Sigmoid colon (tissue), 7 donors: ENCODE results near the gene SETD1B. TPM values are rescaled to one million over a fixed set of nuclear protein-coding genes. Genes with fewer than 3 reads are reported as not detected.

Source experiments
- DNase-seq: peaks from one replicate; pipeline ENCODE4 v3.0.0-alpha.2; 2019
- H3K27ac ChIP-seq, 4 donors: fragments of 200-600 bp; sonication (generic); one replicate each; pipeline ENCODE4 v1.5.1; 2016 to 2019; ENCODE audit warnings: mild to moderate bottlenecking in 1 of 4
- H3K27me3 ChIP-seq, 3 donors: fragments of 200-600 bp; sonication (generic); one replicate each; pipeline ENCODE4 v1.5.1; 2019; ENCODE audit warnings: mild to moderate bottlenecking in 1 of 3
- H3K36me3 ChIP-seq, 4 donors: fragments of 200-600 bp; sonication (generic); one replicate each; pipeline ENCODE4 v1.5.1; 2016 to 2019
- H3K4me1 ChIP-seq, 4 donors: fragments of 200-600 bp; sonication (generic); one replicate each; pipeline ENCODE4 v1.5.1; 2017 to 2019
- H3K4me3 ChIP-seq, 4 donors: fragments of 200-600 bp; sonication (generic); one replicate each; pipeline ENCODE4 v1.5.1; 2017 to 2019; ENCODE audit warnings: mild to moderate bottlenecking in 2 of 4, moderate library complexity in 1 of 4
- H3K9me3 ChIP-seq, 4 donors: fragments of 200-600 bp in 3 of 4; sonication (generic) in 3 of 4; one replicate each; pipeline versions ENCODE4 v1.5.1 to v1.6.1; 2013 to 2019
- EP300 ChIP-seq, 4 donors: sonication (generic); formaldehyde crosslinking; IDR thresholded peaks; one replicate each; pipeline ENCODE4 v1.6.1; 2017; ENCODE audit warnings: antibody characterized with exemption in 4 of 4
- POLR2A ChIP-seq, 2 donors: fragments of 450-650 bp; IDR thresholded peaks; one replicate each; pipeline ENCODE4 v1.6.1; 2016; ENCODE audit warnings: antibody characterized with exemption in 2 of 2, mild to moderate bottlenecking in 2 of 2, moderate library complexity in 2 of 2
- POLR2AphosphoS5 ChIP-seq, 4 donors: sonication (generic); formaldehyde crosslinking; IDR thresholded peaks; one replicate each; pipeline ENCODE4 v1.6.1; 2017; ENCODE audit warnings: antibody characterized with exemption in 4 of 4
- WGBS, 2 donors: extraction: QIAGEN DNeasy Blood & Tissue Kit; methylation state at CpG; one replicate each; pipeline ENCODE4 v1.1.7; 2013; 5-methylcytosine and 5-hydroxymethylcytosine counted together
- intact Hi-C: fragments of 100-400 bp; cut with DNase I; formaldehyde crosslinking; loops from one replicate; pipeline ENCODE4 v1.15.1; 2023
- polyA plus RNA-seq, 3 donors: library from polyadenylated mRNA; stranded (reverse); fragments of 200-250 nt; gene quantifications; one replicate each; pipeline ENCODE4 v1.2.3, GENCODE V29; 2013
- total RNA-seq, 4 donors: library from RNA; depleted of rRNA; stranded (reverse); fragments of >200 nt; gene quantifications; one replicate each; pipeline ENCODE4 v1.1.0, GENCODE V29; 2016
- TF ChIP-seq, protein P1 (sequence below), 4 experiments: fragments of 450-650 bp in 3 of 4; fragments of 200-600 bp in 1 of 4; IDR thresholded peaks; one replicate each; pipeline ENCODE4 v1.5.1; 2016 to 2019; ENCODE audit warnings: antibody characterized with exemption in 4 of 4, mild to moderate bottlenecking in 3 of 4, moderate library complexity in 2 of 4
- donor health status: healthy with polysubstance abuse.
- donor health status: Bipolar disorder and iron deficiency.
- donor health status: healthy.

SETD1B gene
- total and polyA plus RNA-seq, 7 donors, result 2.4 to 16.9 (median 8.2) TPM

DNA sequence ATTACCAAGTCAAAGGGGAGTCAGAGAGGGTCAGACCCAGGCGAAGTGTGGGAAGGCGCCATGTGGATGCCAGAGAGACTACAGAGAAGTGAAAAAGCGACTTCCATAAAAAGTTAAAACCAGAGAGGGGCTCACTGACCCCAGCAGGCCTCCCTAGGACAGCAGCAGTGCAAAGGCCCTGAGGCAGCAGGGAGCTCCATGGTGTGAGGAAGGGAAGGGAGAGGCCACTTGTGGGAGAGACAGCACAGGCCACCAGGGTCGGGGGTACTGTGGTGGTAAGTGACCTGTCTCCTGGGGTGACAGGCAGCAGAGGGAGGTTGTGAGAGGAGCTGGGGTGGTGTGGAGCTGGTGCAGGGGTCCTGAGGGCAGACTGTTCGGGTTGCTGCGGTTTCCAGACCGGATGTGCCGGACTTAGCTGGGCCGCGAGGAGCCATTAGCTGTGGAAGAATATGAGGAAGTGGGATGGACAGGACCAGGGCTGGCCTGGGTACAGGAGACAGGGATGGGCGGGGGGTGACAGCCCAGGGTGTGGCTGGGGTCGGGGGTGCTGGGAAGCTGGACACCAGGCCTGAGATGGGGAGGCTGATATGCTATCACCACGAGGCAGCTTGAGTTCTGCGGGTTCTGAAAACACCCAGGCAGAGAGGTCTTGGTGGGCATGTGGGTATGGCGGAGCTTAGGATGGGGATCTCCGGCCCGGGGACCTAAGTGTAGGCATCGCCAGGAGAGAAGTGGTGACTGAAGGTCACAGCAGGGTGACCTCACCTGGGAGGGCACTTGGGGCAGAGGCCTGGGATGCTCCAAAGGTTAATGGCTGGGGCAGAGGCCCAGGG lies 22.7 kb downstream of the SETD1B start:
- no peak for DNase-seq
- H3K27ac ChIP-seq, result no peak overlapping the region
- TF ChIP-seq EP300 (IDR thresholded peaks at IDR 0.05), result no peak
- TF ChIP-seq, protein P1, sequence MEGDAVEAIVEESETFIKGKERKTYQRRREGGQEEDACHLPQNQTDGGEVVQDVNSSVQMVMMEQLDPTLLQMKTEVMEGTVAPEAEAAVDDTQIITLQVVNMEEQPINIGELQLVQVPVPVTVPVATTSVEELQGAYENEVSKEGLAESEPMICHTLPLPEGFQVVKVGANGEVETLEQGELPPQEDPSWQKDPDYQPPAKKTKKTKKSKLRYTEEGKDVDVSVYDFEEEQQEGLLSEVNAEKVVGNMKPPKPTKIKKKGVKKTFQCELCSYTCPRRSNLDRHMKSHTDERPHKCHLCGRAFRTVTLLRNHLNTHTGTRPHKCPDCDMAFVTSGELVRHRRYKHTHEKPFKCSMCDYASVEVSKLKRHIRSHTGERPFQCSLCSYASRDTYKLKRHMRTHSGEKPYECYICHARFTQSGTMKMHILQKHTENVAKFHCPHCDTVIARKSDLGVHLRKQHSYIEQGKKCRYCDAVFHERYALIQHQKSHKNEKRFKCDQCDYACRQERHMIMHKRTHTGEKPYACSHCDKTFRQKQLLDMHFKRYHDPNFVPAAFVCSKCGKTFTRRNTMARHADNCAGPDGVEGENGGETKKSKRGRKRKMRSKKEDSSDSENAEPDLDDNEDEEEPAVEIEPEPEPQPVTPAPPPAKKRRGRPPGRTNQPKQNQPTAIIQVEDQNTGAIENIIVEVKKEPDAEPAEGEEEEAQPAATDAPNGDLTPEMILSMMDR (IDR thresholded peaks at IDR 0.05), result no peak
- no peak for TF ChIP-seq POLR2AphosphoS5 (IDR thresholded peaks at IDR 0.05)
- TF ChIP-seq POLR2A (IDR thresholded peaks at IDR 0.05), result no peak
- intact Hi-C loops, result loop anchor here (5.0 kb wide), 1 partner anchor 49 kb away; no protein-coding TSS in a partner anchor
- 88% methylated on average over 18 of the region's 18 CpGs for WGBS, 2 donors
- no peaks in the 10 kb centered on the region for H3K9me3 ChIP-seq
- H3K27me3 ChIP-seq, result no peaks in the 10 kb centered on the region
- H3K36me3 ChIP-seq, result peaks cover 45 to 98% (median 62%) of the 10 kb centered on the region in 4 donors
- peaks cover 0 to 9% (median 0%) of the 10 kb centered on the region in 4 donors for H3K4me1 ChIP-seq
- no peak overlapping the region for H3K4me3 ChIP-seq

DNA sequence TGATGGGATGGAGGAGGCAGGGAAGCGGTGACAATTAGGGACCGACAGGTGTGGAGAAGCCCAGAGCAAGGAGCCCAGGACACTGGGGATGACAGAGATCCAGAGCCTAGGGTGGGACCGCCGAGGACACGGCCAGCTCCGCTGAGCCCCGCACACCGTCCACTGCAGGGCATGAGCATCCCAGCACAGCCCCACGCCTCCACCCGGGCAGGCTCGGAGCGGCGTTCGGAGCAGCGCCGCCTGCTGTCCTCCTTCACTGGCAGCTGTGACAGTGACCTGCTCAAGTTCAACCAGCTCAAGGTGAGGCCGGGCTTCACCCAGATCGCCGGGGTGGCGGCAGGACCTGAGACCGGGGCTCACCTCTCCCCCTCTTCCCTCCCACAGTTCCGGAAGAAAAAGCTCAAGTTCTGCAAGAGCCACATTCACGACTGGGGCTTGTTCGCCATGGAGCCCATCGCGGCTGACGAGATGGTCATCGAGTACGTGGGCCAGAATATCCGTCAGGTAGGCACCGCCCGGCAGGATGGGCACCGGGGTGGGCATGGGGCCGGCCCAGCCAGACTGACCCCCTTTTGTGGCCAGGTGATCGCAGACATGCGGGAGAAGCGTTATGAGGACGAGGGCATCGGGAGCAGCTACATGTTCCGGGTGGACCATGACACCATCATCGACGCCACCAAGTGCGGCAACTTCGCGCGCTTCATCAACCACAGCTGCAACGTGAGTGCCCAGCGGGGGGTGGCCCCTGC lies 23.7 kb downstream of the SETD1B start:
- peaks cover 0 to 9% (median 0%) of the 10 kb centered on the region in 4 donors for H3K4me1 ChIP-seq
- H3K36me3 ChIP-seq, result peaks cover 45 to 98% (median 64%) of the 10 kb centered on the region in 4 donors
- no peaks in the 10 kb centered on the region for H3K9me3 ChIP-seq
- no peak for TF ChIP-seq POLR2A (IDR thresholded peaks at IDR 0.05)
- TF ChIP-seq EP300 (IDR thresholded peaks at IDR 0.05), result no peak
- no peak for TF ChIP-seq POLR2AphosphoS5 (IDR thresholded peaks at IDR 0.05)
- TF ChIP-seq, protein P1 (IDR thresholded peaks at IDR 0.05), result no peak
- no peak for DNase-seq
- WGBS, 2 donors, result 95 to 96% methylated on average over 48 of the region's 48 CpGs
- no peak overlapping the region for H3K27ac ChIP-seq
- H3K4me3 ChIP-seq, result no peak overlapping the region
- H3K27me3 ChIP-seq, result no peaks in the 10 kb centered on the region
- intact Hi-C loops, result loop anchor here (5.0 kb wide), 1 partner anchor 50 kb away; no protein-coding TSS in a partner anchor

DNA sequence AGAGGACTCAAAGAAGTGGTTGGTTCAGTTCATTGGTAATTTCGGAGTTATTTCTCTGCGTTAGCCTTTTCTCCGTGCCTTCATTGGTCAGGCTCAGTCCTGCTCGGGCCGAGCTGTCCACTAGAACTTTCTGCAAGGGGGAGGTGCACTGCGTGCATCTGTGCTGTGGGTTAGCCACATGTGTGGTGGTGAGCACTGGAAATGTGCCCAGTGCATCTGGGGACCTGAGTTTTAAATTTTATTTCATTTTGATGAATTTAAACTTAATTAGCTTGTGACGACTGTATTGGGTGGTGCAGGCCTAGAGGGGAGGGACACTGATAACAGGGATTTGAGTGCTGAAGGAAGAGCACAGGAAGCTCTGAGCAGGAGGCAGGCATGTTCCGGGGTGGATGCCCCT lies 24.5 kb downstream of the SETD1B start:
- Histone ChIP-seq H3K36me3 (peaks cover 44 to 92% (median 56%) of the 10 kb centered on the region in 4 donors), H3K27ac (no peak overlapping the region)
- intact Hi-C loops, result loop anchor here (5.0 kb wide), 1 partner anchor 51 kb away; no protein-coding TSS in a partner anchor

DNA sequence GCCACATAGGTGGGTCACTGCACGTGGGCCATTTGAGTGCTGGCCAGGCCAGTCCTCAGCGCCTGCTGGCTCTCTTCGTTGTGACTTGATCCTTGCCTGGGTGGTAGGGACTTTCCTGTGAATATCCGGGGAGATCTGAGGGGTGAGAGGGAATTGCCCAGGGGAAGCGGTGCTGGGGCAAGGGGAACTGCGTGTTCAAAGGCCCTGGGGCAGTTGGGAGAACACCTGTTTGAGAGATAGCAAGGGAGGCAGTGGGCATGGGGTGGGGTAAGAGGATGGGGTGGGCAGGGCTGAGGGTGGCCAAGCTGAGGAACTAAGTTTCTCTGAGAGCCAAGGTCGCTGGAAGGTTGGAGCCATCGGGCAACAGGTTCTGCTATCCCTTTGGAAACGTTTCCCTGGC lies 25.0 kb downstream of the SETD1B start:
- intact Hi-C loops, result loop anchor here (5.0 kb wide), 1 partner anchor 52 kb away; no protein-coding TSS in a partner anchor

More for the DNA sequence above, 24.5 kb downstream of the SETD1B start:
- no peak for DNase-seq
- Histone ChIP-seq H3K27me3 (no peaks in the 10 kb centered on the region), H3K4me3 (no peak overlapping the region), H3K4me1 (peaks cover 0 to 9% (median 0%) of the 10 kb centered on the region in 4 donors), H3K9me3 (no peaks in the 10 kb centered on the region)
- 93 to 95% methylated on average over 8 of the region's 8 CpGs for WGBS, 2 donors
- no peak for TF ChIP-seq POLR2AphosphoS5 (IDR thresholded peaks at IDR 0.05)
- TF ChIP-seq, protein P1 (IDR thresholded peaks at IDR 0.05), result no peak
- TF ChIP-seq EP300 (IDR thresholded peaks at IDR 0.05), result no peak
- no peak for TF ChIP-seq POLR2A (IDR thresholded peaks at IDR 0.05)

More for the DNA sequence above, 25.0 kb downstream of the SETD1B start:
- H3K4me3 ChIP-seq, result no peak overlapping the region
- peaks cover 0 to 9% (median 0%) of the 10 kb centered on the region in 4 donors for H3K4me1 ChIP-seq
- WGBS, 2 donors, result 87 to 92% methylated on average over 9 of the region's 9 CpGs
- peak overlapping the region in 1 of 4 donors; percentile 2 for H3K27ac ChIP-seq
- no peaks in the 10 kb centered on the region for H3K27me3 ChIP-seq
- peaks cover 39 to 87% (median 51%) of the 10 kb centered on the region in 4 donors for H3K36me3 ChIP-seq
- H3K9me3 ChIP-seq, result no peaks in the 10 kb centered on the region
- no peak for DNase-seq
- no peak for TF ChIP-seq EP300 (IDR thresholded peaks at IDR 0.05)
- no peak for TF ChIP-seq POLR2A (IDR thresholded peaks at IDR 0.05)
- TF ChIP-seq, protein P1 (IDR thresholded peaks at IDR 0.05), result no peak
- TF ChIP-seq POLR2AphosphoS5 (IDR thresholded peaks at IDR 0.05), result no peak
